ENCODE data around the gene ACSS1. TPM values are rescaled to one million over a fixed set of nuclear protein-coding genes. Genes with fewer than 3 reads are reported as not detected.
A peak's percentile ranks its signal among the peaks of the same experiment; 100 is the strongest.

ACSS1 gene
- total and polyA plus RNA-seq, 5 donors from 2014 or later = 38.7 to 47.3 (median 40.1) TPM

DNA sequence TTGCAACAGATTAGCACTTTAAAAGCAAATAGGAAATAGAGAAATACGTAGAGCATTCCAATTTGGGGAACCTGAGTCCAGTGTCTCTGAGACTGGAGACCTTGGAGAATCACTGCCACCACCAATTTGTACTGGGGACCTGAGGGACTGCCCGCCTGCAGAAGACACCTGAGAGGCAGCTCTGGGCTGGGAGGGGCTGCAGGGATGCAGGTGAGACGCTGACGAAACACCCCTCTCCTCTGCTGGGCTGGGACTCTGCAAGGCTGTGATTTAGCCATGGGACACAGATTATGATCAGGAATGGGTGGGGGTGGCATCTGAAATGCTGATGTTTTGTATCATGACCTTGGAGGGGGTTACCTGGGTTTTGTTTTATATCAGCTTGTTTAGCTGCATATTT lies 58.4 kb downstream of the ACSS1 start:
- Mint-ChIP-seq H3K9me3 (peaks cover 0 to 2% (median 0%) of the 10 kb centered on the region in 7 donors), H3K4me1 (peaks cover 4 to 8% (median 6%) of the 10 kb centered on the region in 4 donors), H3K4me3 (no peak overlapping the region), H3K36me3 (peaks cover 27% of the 10 kb centered on the region), H3K27ac (peak overlapping the region in 1 of 3 donors; percentile 22), H3K27me3 (no peaks in the 10 kb centered on the region)
- ATAC-seq (ENCODE audit: low read depth in 2 of 2) (no peak), DNase-seq (no peak)
- Histone ChIP-seq H3K27me3 (ENCODE audit: control insufficient read depth, insufficient read depth, low read length) (no peaks in the 10 kb centered on the region), H3K9me3 (ENCODE audit: control insufficient read depth in 2 of 2, low read length in 2 of 2) (no peaks in the 10 kb centered on the region), H3K36me3 (ENCODE audit: control insufficient read depth, insufficient read depth, low read length) (no peaks in the 10 kb centered on the region), H3K27ac (ENCODE audit: insufficient read depth, low read length, poor library complexity, severe bottlenecking) (no peak overlapping the region), H3K4me3 (ENCODE audit: low read depth, low read length) (no peak overlapping the region), H3K4me1 (ENCODE audit: control insufficient read depth, insufficient read depth, low read length, poor library complexity, severe bottlenecking) (peaks cover 7% of the 10 kb centered on the region)

DNA sequence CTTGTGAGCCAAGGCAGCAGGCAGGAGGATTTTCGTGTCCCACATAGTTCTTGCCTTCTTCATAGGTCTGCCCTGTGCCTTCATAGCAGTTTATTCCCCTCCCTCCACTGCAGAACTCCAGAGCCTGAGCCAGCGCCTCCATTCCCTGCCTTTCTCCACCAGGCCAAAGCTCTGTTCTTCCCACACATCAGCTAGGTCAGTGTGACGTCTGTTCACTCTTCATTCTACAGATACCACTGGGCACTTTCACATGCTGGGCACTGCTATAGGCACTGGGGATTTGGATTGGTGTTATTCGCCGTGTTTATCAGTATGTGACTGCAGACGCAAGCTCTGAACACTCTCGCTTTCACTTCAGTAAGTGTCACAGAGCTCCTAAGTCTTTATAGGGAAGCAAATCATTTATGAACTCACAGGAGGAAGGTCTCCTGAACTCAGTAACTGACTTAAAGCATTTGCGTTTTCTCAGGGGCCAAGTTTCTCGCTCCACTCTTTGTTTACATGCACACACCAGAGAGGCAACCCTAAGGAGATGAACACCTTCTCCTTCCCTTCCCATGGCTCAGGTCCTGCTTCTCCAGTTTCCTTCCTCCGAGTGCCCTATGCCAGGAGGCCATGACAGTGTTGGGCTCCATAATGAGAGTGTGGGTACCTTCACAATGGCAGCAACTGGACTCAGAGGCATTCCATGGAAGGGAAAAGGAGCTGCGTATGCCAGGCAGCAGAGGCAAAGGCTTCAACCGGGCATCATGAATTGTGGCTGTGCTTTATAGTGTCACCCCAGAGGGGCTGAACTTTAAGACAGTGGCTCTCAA lies 59.1 kb downstream of the ACSS1 start:
- no peak for DNase-seq

DNA sequence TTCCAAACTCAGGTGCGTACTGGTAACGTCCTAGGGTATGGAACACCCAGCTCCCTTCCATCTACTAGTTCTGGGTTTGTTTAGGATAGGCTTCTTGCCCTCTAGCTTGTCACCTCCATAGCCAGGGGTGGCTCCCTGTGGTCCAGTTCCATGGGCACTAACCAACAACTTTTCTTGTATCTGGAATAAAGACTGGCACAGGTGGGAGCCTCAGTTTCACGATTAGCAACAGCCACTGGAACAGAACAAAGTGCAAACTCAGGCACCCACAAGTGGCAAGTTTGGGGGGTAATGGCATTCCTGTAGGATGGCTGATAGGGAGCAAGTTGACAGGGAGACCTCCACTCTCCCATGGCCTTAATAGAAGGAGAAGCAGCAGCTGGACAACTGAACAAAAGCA lies 59.8 kb downstream of the ACSS1 start:
- DNase-seq = no peak
- peaks cover 7% of the 10 kb centered on the region for H3K4me1 ChIP-seq (ENCODE audit: control insufficient read depth, insufficient read depth, low read length, poor library complexity, severe bottlenecking)
- H3K9me3 ChIP-seq (ENCODE audit: control insufficient read depth in 2 of 2, low read length in 2 of 2) = no peaks in the 10 kb centered on the region
- Mint-ChIP-seq H3K4me1 (peaks cover 4 to 18% (median 10%) of the 10 kb centered on the region in 4 donors), H3K36me3 (peaks cover 16% of the 10 kb centered on the region), H3K27me3 (no peaks in the 10 kb centered on the region), H3K27ac (no peak overlapping the region), H3K9me3 (peaks cover 0 to 2% (median 0%) of the 10 kb centered on the region in 7 donors), H3K4me3 (peak overlapping the region in 1 of 4 donors; percentile 17)
- ATAC-seq (ENCODE audit: low read depth in 2 of 2) = no peak
- no peaks in the 10 kb centered on the region for H3K27me3 ChIP-seq (ENCODE audit: control insufficient read depth, insufficient read depth, low read length)
- no peak overlapping the region for H3K27ac ChIP-seq (ENCODE audit: insufficient read depth, low read length, poor library complexity, severe bottlenecking)
- no peaks in the 10 kb centered on the region for H3K36me3 ChIP-seq (ENCODE audit: control insufficient read depth, insufficient read depth, low read length)
- H3K4me3 ChIP-seq (ENCODE audit: low read depth, low read length) = no peak overlapping the region

More for the DNA sequence above, 59.1 kb downstream of the ACSS1 start:
- no peak for ATAC-seq (ENCODE audit: low read depth in 2 of 2)
- peaks cover 22% of the 10 kb centered on the region for H3K36me3 Mint-ChIP-seq
- H3K27me3 ChIP-seq (ENCODE audit: control insufficient read depth, insufficient read depth, low read length) = no peaks in the 10 kb centered on the region
- H3K36me3 ChIP-seq (ENCODE audit: control insufficient read depth, insufficient read depth, low read length) = no peaks in the 10 kb centered on the region
- no peaks in the 10 kb centered on the region for H3K27me3 Mint-ChIP-seq
- H3K4me3 Mint-ChIP-seq = no peak overlapping the region
- peaks cover 5 to 12% (median 8%) of the 10 kb centered on the region in 4 donors for H3K4me1 Mint-ChIP-seq
- H3K9me3 Mint-ChIP-seq = peaks cover 0 to 2% (median 0%) of the 10 kb centered on the region in 7 donors
- H3K4me3 ChIP-seq (ENCODE audit: low read depth, low read length) = no peak overlapping the region
- no peak overlapping the region for H3K27ac ChIP-seq (ENCODE audit: insufficient read depth, low read length, poor library complexity, severe bottlenecking)
- no peaks in the 10 kb centered on the region for H3K9me3 ChIP-seq (ENCODE audit: control insufficient read depth in 2 of 2, low read length in 2 of 2)
- H3K4me1 ChIP-seq (ENCODE audit: control insufficient read depth, insufficient read depth, low read length, poor library complexity, severe bottlenecking) = peaks cover 7% of the 10 kb centered on the region
- peak overlapping the region in 1 of 3 donors; percentile 8 for H3K27ac Mint-ChIP-seq

DNA sequence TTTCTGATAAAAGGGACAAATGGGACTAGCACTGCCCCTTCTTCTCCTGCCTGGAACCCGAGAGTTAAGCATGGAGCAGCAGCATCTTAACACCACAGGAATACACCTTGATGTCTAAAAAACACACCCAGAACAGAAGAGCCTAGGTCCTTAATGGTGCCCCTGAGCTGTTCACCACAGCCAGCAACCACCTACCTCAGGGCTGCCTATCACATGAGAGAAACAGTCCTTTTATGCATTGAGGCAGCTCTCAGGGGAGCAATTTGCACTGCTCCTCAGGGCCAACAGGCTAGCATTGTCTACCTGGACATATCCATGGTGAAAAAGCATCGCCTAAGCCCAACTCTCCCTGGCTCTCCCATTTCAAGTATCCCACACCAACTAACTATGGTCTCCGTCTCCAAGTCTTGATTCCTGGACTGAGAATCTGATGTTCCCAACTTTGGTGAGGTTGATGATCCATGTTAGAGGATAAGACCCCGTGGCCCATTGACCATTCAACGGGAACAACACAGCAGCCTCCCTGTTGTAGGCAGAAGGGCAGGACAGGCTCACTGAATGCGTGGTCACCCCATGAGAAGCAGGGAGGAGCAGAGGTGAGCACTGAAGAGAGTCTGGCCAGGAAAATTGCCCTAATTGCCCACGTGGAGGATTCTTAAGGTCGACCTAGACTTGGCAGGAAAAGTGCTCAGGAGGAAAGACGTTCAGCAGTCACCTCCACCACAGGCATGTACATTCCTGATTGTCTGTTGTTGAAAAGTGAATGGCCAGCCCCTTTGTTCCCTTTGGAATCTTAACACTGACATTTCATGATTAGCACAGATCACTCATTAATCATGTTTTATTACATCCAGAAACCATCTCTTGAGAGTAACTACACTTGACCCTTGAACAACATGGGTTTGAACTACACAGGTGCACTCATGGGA lies 61.2 kb downstream of the ACSS1 start:
- no peaks in the 10 kb centered on the region for H3K36me3 ChIP-seq (ENCODE audit: control insufficient read depth, insufficient read depth, low read length)
- Mint-ChIP-seq H3K27me3 (no peaks in the 10 kb centered on the region), H3K27ac (no peak overlapping the region), H3K9me3 (peaks cover 0 to 2% (median 0%) of the 10 kb centered on the region in 7 donors), H3K4me1 (peaks cover 5 to 31% (median 17%) of the 10 kb centered on the region in 4 donors), H3K4me3 (peak overlapping the region in 1 of 4 donors; percentile 7), H3K36me3 (peaks cover 4% of the 10 kb centered on the region)
- H3K4me3 ChIP-seq (ENCODE audit: low read depth, low read length) = no peak overlapping the region
- H3K9me3 ChIP-seq (ENCODE audit: control insufficient read depth in 2 of 2, low read length in 2 of 2) = no peaks in the 10 kb centered on the region
- H3K4me1 ChIP-seq (ENCODE audit: control insufficient read depth, insufficient read depth, low read length, poor library complexity, severe bottlenecking) = peaks cover 12% of the 10 kb centered on the region
- ATAC-seq (ENCODE audit: low read depth in 2 of 2) (no peak), DNase-seq (no peak)
- H3K27ac ChIP-seq (ENCODE audit: insufficient read depth, low read length, poor library complexity, severe bottlenecking) = no peak overlapping the region
- H3K27me3 ChIP-seq (ENCODE audit: control insufficient read depth, insufficient read depth, low read length) = no peaks in the 10 kb centered on the region

DNA sequence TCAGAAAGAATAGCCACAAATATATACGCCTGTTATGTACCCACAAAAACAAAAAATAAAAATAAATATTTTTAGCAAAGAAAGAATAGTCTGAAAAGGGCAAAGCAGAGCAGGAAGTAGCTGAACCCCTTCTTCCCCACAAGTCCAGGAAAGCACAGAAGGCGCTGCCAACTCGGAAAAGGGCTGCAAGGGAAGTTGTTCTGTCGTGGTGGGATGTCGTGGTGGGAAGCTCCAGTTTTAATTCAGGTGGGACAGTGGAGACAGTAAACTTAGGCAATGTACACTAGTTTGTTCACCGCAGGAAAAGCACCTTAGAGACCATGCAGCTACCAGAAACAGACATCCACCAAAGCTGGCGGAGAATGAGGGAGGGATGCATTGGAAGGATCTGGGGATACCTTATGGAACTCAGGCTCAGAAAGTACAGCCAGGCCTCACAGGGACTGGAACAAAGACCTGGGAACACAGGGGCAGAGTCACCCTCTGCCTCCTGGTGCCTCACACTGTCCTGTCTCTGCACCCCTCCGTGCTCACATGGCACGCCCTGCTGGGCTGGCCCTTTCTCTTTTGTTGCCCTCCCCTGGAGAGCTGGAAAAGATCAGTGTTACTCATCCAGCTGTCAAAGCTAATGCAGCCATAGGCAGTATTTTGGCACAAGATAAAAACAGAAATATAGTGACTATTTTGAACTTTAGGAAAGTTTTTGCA lies 62.0 kb downstream of the ACSS1 start:
- H3K36me3 ChIP-seq (ENCODE audit: control insufficient read depth, insufficient read depth, low read length) = no peaks in the 10 kb centered on the region
- no peak overlapping the region for H3K27ac ChIP-seq (ENCODE audit: insufficient read depth, low read length, poor library complexity, severe bottlenecking)
- H3K27me3 Mint-ChIP-seq = no peaks in the 10 kb centered on the region
- DNase-seq (no peak), ATAC-seq (ENCODE audit: low read depth in 2 of 2) (no peak)
- H3K27me3 ChIP-seq (ENCODE audit: control insufficient read depth, insufficient read depth, low read length) = no peaks in the 10 kb centered on the region
- no peak overlapping the region for H3K4me3 ChIP-seq (ENCODE audit: low read depth, low read length)
- no peaks in the 10 kb centered on the region for H3K9me3 ChIP-seq (ENCODE audit: control insufficient read depth in 2 of 2, low read length in 2 of 2)
- H3K4me1 ChIP-seq (ENCODE audit: control insufficient read depth, insufficient read depth, low read length, poor library complexity, severe bottlenecking) = peaks cover 20% of the 10 kb centered on the region
- H3K4me3 Mint-ChIP-seq = peak overlapping the region in 1 of 4 donors; percentile 80
- peaks cover 10 to 39% (median 24%) of the 10 kb centered on the region in 4 donors for H3K4me1 Mint-ChIP-seq
- no peak overlapping the region for H3K27ac Mint-ChIP-seq
- peaks cover 0 to 2% (median 0%) of the 10 kb centered on the region in 7 donors for H3K9me3 Mint-ChIP-seq
- peaks cover 3% of the 10 kb centered on the region for H3K36me3 Mint-ChIP-seq

DNA sequence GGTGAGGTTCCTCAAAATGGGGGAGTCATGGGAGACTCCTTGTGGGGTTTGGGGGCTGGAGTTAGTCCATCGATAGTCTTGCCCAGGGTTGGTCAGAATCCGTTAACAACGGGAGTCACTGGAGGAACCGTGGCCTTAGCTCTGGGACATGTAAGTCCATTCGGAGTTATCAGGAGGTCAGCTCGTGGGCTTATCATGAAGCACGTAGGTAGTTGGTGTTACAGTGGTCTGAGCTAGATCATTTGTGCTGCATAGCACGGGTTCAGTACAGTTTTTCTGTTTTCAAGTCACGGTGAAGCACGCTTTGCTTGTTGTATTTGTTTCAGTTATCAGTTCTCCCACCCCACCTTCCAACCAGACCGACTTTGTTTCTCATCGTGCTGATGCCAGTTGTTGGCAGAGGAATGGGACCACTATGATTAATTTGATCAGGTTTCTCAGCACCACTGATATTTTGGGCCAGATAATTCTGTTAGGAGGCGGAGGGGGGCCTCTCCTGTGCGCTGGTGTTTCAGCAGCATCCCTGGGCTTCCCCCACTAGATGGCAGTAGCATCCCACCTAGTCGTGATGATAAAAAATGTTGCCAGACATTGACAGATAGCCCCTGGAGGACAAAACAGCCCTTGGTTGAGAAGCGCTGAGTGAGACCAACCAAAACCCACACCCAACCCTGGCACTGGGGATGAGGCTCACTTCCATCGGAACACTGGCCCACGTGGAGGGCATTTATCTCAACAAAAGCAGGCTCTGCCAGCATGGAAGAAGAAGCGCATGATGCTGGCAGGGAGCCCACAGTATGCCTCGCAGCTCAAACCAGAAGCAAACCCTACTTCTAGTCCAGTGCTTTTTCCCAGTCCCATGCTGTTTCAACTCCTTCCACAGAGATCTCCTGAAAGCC lies 63.2 kb downstream of the ACSS1 start:
- Mint-ChIP-seq H3K4me1 (peaks cover 19 to 50% (median 33%) of the 10 kb centered on the region in 4 donors), H3K36me3 (peaks cover 4% of the 10 kb centered on the region), H3K27ac (peak overlapping the region; percentile 4 to 98 (median 97)), H3K4me3 (peak overlapping the region; percentile 28 to 92 (median 78)), H3K9me3 (peaks cover 0 to 2% (median 0%) of the 10 kb centered on the region in 7 donors), H3K27me3 (no peaks in the 10 kb centered on the region)
- no peak overlapping the region for H3K27ac ChIP-seq (ENCODE audit: insufficient read depth, low read length, poor library complexity, severe bottlenecking)
- DNase-seq (peak; percentile 72 to 85 (median 83)), ATAC-seq (ENCODE audit: low read depth in 2 of 2) (peak; percentile 35 to 38)
- H3K27me3 ChIP-seq (ENCODE audit: control insufficient read depth, insufficient read depth, low read length) = no peaks in the 10 kb centered on the region
- H3K9me3 ChIP-seq (ENCODE audit: control insufficient read depth in 2 of 2, low read length in 2 of 2) = no peaks in the 10 kb centered on the region
- H3K4me1 ChIP-seq (ENCODE audit: control insufficient read depth, insufficient read depth, low read length, poor library complexity, severe bottlenecking) = peaks cover 27% of the 10 kb centered on the region
- H3K36me3 ChIP-seq (ENCODE audit: control insufficient read depth, insufficient read depth, low read length) = no peaks in the 10 kb centered on the region
- H3K4me3 ChIP-seq (ENCODE audit: low read depth, low read length) = no peak overlapping the region
